KMS-11 (cell line): ENCODE measurements around the gene RBM34.
"Not testable (repeated sequence)": the region's sequence is repeated elsewhere in the genome, so short reads cannot be mapped to it uniquely, and the experiment has no call there.

Experiments
- H2AFZ ChIP-seq: fragments of 200-600 bp; sonication (generic); 2 replicates; pipeline ENCODE4 v1.6.1; 2016; ENCODE audit warnings: antibody characterized with exemption, mixed run types, low read depth
- H3K27ac ChIP-seq: fragments of 200-600 bp; sonication (generic); 2 replicates; pipeline ENCODE4 v1.6.1; 2016; ENCODE audit warnings: mild to moderate bottlenecking, mixed run types
- H3K27me3 ChIP-seq: fragments of 200-600 bp; sonication (generic); 2 replicates; pipeline ENCODE4 v1.6.1; 2017; ENCODE audit warnings: mild to moderate bottlenecking, low read depth, mixed run types, moderate library complexity; ENCODE audit not compliant: insufficient read depth
- H3K36me3 ChIP-seq: fragments of 200-600 bp; sonication (generic); 2 replicates; pipeline ENCODE4 v1.6.1; 2017; ENCODE audit warnings: mild to moderate bottlenecking, mixed run types; ENCODE audit not compliant: insufficient read depth
- H3K4me1 ChIP-seq: fragments of 200-600 bp; sonication (generic); 2 replicates; pipeline ENCODE4 v1.6.1; 2016; ENCODE audit warnings: mild to moderate bottlenecking, low read depth, mixed run types; ENCODE audit not compliant: poor library complexity, severe bottlenecking
- H3K4me2 ChIP-seq: fragments of 200-600 bp; sonication (generic); 2 replicates; pipeline ENCODE4 v1.7.0; 2016; ENCODE audit warnings: mild to moderate bottlenecking, mixed run types
- H3K4me3 ChIP-seq: fragments of 200-600 bp; sonication (generic); IDR thresholded peaks from 2 replicates; pipeline ENCODE4 v1.6.1; 2017; ENCODE audit warnings: low read depth, low read length, mixed read lengths; ENCODE audit not compliant: insufficient read depth
- H3K79me2 ChIP-seq: fragments of 200-600 bp; sonication (generic); 2 replicates; pipeline ENCODE4 v1.6.1; 2016; ENCODE audit warnings: low read depth, mixed run types; ENCODE audit not compliant: insufficient read depth
- H3K9ac ChIP-seq: fragments of 200-600 bp; sonication (generic); 2 replicates; pipeline ENCODE4 v1.6.1; 2016; ENCODE audit warnings: mild to moderate bottlenecking, mixed run types
- H4K20me1 ChIP-seq: fragments of 200-600 bp; sonication (generic); 2 replicates; pipeline ENCODE4 v1.6.1; 2016; ENCODE audit warnings: mild to moderate bottlenecking, mixed run types; ENCODE audit not compliant: insufficient read depth
- TF ChIP-seq, protein P1 (sequence below): fragments of 200-600 bp; sonication (generic); conservative IDR thresholded peaks from 2 replicates; pipeline ENCODE4 v1.6.1; 2017; ENCODE audit warnings: low read depth, mild to moderate bottlenecking, antibody characterized with exemption, low read length, moderate library complexity, mixed read lengths

RBM34 gene

DNA sequence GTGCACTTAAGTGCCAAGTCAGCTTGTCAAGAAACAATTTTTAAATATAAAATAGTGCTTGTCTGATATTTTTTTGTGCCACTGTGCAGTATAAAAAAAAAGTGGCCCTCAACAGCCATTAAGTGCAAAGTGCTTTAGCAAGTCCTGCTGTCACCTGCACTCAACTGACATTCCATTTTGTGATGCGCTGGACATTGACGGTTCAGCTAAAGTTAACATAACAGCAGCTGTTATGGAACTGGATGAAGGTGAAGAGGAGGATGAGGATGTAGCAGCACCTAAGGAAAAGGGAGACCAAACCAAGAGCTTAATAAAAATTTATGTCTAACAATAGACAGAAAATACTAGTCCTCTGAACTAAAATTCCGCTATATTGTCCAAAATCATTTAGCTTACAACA lies 7.3 kb upstream of the RBM34 start:
- TF ChIP-seq, protein P1, sequence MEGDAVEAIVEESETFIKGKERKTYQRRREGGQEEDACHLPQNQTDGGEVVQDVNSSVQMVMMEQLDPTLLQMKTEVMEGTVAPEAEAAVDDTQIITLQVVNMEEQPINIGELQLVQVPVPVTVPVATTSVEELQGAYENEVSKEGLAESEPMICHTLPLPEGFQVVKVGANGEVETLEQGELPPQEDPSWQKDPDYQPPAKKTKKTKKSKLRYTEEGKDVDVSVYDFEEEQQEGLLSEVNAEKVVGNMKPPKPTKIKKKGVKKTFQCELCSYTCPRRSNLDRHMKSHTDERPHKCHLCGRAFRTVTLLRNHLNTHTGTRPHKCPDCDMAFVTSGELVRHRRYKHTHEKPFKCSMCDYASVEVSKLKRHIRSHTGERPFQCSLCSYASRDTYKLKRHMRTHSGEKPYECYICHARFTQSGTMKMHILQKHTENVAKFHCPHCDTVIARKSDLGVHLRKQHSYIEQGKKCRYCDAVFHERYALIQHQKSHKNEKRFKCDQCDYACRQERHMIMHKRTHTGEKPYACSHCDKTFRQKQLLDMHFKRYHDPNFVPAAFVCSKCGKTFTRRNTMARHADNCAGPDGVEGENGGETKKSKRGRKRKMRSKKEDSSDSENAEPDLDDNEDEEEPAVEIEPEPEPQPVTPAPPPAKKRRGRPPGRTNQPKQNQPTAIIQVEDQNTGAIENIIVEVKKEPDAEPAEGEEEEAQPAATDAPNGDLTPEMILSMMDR: no peak
- Histone ChIP-seq H4K20me1 (no peaks in the 10 kb centered on the region), H3K27ac (no peak overlapping the region), H3K9ac (no peak overlapping the region), H3K4me3 (no peak overlapping the region), H3K79me2 (no peaks in the 10 kb centered on the region), H3K27me3 (no peaks in the 10 kb centered on the region), H3K4me1 (no peaks in the 10 kb centered on the region), H2AFZ (no peak overlapping the region), H3K4me2 (no peak overlapping the region), H3K36me3 (no peaks in the 10 kb centered on the region)

DNA sequence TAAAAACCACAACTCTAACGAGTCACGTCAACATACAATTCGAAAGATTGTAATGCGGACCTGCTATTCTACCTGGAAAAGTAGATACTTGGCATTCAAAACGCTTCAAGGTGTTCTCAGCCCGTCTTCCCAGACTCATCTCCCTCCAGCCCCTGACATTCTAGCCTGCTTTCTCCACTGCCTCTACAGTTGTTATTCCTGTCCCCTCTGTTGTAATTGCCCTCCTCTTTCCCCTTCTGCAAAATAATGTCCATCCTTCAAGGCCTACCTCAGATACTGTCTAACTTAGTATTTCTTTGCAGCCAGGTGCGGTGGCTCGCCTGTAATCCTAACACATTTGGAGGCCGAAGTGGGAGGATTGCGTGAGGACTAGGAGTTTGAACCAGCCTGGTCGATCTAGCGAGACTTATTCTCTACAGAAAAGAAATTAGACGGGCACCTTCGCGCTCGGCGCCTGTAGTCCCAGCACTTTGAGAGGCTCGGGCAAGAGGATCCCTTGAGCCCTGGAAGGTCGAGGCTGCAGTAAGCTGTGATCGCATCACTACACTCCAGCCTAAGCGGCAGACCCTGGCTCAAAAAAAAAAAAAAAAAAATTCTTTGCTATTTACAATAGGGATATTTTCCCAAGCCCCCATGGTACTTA lies 756 bp upstream of the RBM34 start:
- peak overlapping the region; percentile 66; the same call in 1 of the 2 replicates for H3K27ac ChIP-seq
- H3K4me1 ChIP-seq: peaks cover 23% of the 10 kb centered on the region
- H3K36me3 ChIP-seq: no peaks in the 10 kb centered on the region
- H4K20me1 ChIP-seq: no peaks in the 10 kb centered on the region; the same call in 1 of the 2 replicates
- H3K4me2 ChIP-seq: peak overlapping the region; percentile 86
- peak overlapping the region; percentile 71; the same call in 1 of the 2 replicates for H3K9ac ChIP-seq
- no peaks in the 10 kb centered on the region for H3K27me3 ChIP-seq
- H3K79me2 ChIP-seq: peaks cover 22% of the 10 kb centered on the region
- TF ChIP-seq, protein P1: no peak
- H3K4me3 ChIP-seq: no peak overlapping the region
- peak overlapping the region; percentile 91 for H2AFZ ChIP-seq

DNA sequence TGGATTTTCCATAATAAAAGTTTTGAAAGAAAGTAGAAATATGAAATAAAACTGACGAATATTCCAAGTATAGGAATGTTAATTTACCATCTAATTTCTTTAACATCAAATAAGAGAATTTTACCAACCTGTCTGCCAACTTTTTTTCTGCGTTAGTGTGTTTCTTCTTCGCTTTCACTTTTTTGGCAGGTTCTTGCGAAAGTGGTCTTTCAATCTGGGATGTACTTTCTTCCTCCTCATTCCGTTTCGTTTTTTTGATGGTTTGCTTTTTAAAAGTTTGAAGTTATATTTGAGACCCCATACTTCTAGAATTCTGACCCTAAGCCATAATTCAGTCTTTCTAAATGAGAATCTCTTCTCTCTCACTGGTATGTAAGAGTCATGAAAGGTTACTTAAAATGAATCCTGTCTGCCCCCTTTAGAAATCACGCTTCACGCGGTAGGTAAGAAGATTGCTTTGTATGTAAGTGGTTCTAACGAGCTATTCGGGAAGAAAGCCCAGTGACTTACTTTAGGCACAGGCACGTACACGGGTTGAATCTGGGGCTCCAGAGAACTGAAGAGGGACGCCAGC lies 580 bp downstream of the RBM34 start:
- H3K79me2 ChIP-seq: peaks cover 22% of the 10 kb centered on the region
- no peaks in the 10 kb centered on the region; the same call in 1 of the 2 replicates for H3K36me3 ChIP-seq
- H4K20me1 ChIP-seq: no peaks in the 10 kb centered on the region; the same call in 1 of the 2 replicates
- peak overlapping the region; percentile 86 for H3K4me2 ChIP-seq
- H3K4me1 ChIP-seq: peaks cover 23% of the 10 kb centered on the region
- peak overlapping the region; percentile 71 for H3K9ac ChIP-seq
- TF ChIP-seq, protein P1: 0 out of 2 replicates have a peak, but pooled peaks have one; percentile 17
- peak overlapping the region; percentile 91 for H2AFZ ChIP-seq
- peak overlapping the region; percentile 66 for H3K27ac ChIP-seq
- peak overlapping the region; percentile 78 for H3K4me3 ChIP-seq
- no peaks in the 10 kb centered on the region for H3K27me3 ChIP-seq

DNA sequence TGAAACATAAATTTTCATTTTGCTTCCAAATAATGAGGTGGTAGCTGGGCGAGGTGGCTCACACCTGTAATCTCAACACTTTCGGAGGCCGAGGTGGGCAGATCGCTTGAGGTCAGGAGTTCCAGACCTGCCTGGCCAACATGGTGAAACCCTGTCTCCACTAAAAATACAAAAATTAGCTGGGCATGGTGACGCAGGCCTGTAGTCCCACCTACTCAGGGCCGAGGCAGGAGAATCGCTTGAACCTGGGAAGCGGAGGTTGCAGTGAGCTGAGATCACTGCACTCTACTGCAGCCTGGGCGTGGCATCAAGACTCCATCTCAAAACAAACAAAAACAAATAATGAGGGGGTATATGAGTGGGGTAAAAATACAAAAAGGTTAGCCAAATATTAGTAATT lies 1.1 kb downstream of the RBM34 start:
- peak overlapping the region; percentile 86 for H3K4me2 ChIP-seq
- H2AFZ ChIP-seq, H3K36me3 ChIP-seq, H4K20me1 ChIP-seq, H3K27me3 ChIP-seq: not testable (repeated sequence)
- peak overlapping the region; percentile 66; the same call in 1 of the 2 replicates for H3K27ac ChIP-seq
- H3K9ac ChIP-seq: peak overlapping the region; percentile 71; the same call in 1 of the 2 replicates
- H3K4me3 ChIP-seq: peak overlapping the region; percentile 78
- H3K79me2 ChIP-seq: peaks cover 22% of the 10 kb centered on the region
- peaks cover 23% of the 10 kb centered on the region for H3K4me1 ChIP-seq

DNA sequence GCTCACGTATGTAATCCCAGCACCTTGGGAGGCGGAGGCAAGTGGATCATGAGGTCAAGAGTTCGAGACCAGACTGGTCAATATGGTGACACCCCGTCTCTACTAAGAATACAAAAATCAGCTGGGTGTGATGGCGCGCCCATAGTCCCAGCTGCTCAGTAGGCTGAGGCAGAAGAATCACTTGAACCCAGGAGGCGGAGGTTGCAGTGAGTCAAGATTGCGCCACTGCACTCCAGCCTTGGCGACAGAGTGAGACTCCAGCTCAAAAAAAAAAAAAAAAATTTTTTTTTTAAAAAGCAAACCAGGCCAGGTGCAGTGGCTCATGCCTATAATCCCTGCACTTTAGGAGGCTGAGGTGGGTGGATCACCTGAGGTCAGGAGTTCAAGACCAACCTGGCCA lies 1.8 kb downstream of the RBM34 start:
- not testable (repeated sequence) for H3K9ac ChIP-seq, H2AFZ ChIP-seq, H3K4me2 ChIP-seq, H3K36me3 ChIP-seq, H4K20me1 ChIP-seq, H3K4me3 ChIP-seq, H3K27me3 ChIP-seq, H3K27ac ChIP-seq
- H3K4me1 ChIP-seq: peaks cover 23% of the 10 kb centered on the region
- peaks cover 22% of the 10 kb centered on the region for H3K79me2 ChIP-seq
